Thyroid gland (tissue), 4 donors: ENCODE measurements around the gene LILRB5. TPM values are rescaled to one million over a fixed set of nuclear protein-coding genes. Genes with fewer than 3 reads are reported as not detected.
"Not testable (repeated sequence)": the region's sequence is repeated elsewhere in the genome, so short reads cannot be mapped to it uniquely, and the experiment has no call there.

Experiments used
- DNase-seq, 2 donors: peaks; one replicate each; pipeline ENCODE4 v3.0.0-alpha.2; 2019
- H3K27ac ChIP-seq, 3 donors: fragments of 200-600 bp; sonication (generic); 1 replicate in 2 of 3; 2 replicates in 1 of 3; pipeline ENCODE4 v1.5.1; 2016 to 2019; ENCODE audit warnings: mild to moderate bottlenecking in 1 of 3, moderate library complexity in 1 of 3
- H3K27me3 ChIP-seq: fragments of 200-600 bp; sonication (generic); one replicate; pipeline ENCODE4 v1.5.1; 2019
- H3K36me3 ChIP-seq, 2 donors: fragments of 200-600 bp; sonication (generic); one replicate each; pipeline ENCODE4 v1.5.1; 2016 to 2019
- H3K4me1 ChIP-seq, 2 donors: fragments of 200-600 bp; sonication (generic); one replicate each; pipeline ENCODE4 v1.5.1; 2017 to 2019
- H3K4me3 ChIP-seq, 3 donors: fragments of 200-600 bp; sonication (generic); replicated peaks in 1 of 3; 1 replicate in 2 of 3; 2 replicates in 1 of 3; pipeline ENCODE4 v1.5.1; 2016; ENCODE audit warnings: mild to moderate bottlenecking in 1 of 3
- H3K9me3 ChIP-seq: fragments of 200-600 bp; sonication (generic); one replicate; pipeline ENCODE4 v1.5.1; 2017
- POLR2A ChIP-seq, 2 donors: fragments of 450-650 bp; IDR thresholded peaks; one replicate each; pipeline ENCODE4 v1.6.1; 2017; ENCODE audit warnings: antibody characterized with exemption in 2 of 2, mild to moderate bottlenecking in 2 of 2, moderate library complexity in 1 of 2
- WGBS, 2 donors: methylation state at CpG; one replicate each; pipeline ENCODE4 v1.1.5; 2017; 5-methylcytosine and 5-hydroxymethylcytosine counted together
- intact Hi-C: fragments of 100-400 bp; cut with DNase I; formaldehyde crosslinking; loops from one replicate; pipeline ENCODE4 v1.15.1; 2023
- total RNA-seq, 4 donors: library from RNA; depleted of rRNA; stranded (reverse); fragments of >200 nt; gene quantifications; one replicate each; pipeline ENCODE4 v1.2.3, GENCODE V29; 2016
- TF ChIP-seq, protein P1 (sequence below), 6 experiments: fragments of 200-600 bp in 3 of 6; fragments of 450-650 bp in 3 of 6; sonication (generic) in 3 of 6; IDR thresholded peaks; one replicate each; pipeline ENCODE4 v1.5.1; 2016 to 2019; ENCODE audit warnings: antibody characterized with exemption in 6 of 6, mild to moderate bottlenecking in 2 of 6, inconsistent platforms in 1 of 6, moderate library complexity in 1 of 6

LILRB5 gene
- total RNA-seq, 4 donors from 2014 or later = 2.0 to 11.4 (median 5.9) TPM

DNA sequence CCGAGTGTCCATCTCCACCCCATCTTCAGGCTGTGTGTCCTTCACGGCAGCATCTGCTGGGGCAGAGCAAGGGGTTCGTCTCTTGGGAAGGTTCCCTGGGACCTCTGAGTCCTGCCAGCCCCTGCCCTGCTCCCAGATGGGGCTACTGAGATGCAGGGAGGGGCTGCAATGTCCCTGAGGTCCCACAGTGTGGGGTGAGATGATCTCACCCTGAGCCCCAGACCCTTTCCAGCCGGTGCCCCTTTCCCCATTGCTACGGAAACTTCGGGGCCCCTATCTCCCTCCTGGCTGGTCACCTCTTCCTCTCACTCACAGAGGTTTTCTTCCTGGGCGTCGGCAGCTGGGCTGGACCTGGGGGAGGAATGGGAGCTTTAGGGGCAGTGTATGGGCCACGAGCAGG lies 18.9 kb upstream of the LILRB5 start:
- WGBS, 2 donors = 57 to 79% methylated on average over 6 to 9 of the region's 9 CpGs
- TF ChIP-seq, protein P1, sequence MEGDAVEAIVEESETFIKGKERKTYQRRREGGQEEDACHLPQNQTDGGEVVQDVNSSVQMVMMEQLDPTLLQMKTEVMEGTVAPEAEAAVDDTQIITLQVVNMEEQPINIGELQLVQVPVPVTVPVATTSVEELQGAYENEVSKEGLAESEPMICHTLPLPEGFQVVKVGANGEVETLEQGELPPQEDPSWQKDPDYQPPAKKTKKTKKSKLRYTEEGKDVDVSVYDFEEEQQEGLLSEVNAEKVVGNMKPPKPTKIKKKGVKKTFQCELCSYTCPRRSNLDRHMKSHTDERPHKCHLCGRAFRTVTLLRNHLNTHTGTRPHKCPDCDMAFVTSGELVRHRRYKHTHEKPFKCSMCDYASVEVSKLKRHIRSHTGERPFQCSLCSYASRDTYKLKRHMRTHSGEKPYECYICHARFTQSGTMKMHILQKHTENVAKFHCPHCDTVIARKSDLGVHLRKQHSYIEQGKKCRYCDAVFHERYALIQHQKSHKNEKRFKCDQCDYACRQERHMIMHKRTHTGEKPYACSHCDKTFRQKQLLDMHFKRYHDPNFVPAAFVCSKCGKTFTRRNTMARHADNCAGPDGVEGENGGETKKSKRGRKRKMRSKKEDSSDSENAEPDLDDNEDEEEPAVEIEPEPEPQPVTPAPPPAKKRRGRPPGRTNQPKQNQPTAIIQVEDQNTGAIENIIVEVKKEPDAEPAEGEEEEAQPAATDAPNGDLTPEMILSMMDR (IDR thresholded peaks at IDR 0.05) = no peak
- TF ChIP-seq POLR2A (IDR thresholded peaks at IDR 0.05) = no peak
- no peaks in the 10 kb centered on the region for H3K4me1 ChIP-seq
- H3K27me3 ChIP-seq = no peaks in the 10 kb centered on the region
- DNase-seq = no peak
- no peak overlapping the region for H3K4me3 ChIP-seq
- H3K27ac ChIP-seq = no peak overlapping the region
- intact Hi-C loops = no loop called here
- H3K9me3 ChIP-seq = no peaks in the 10 kb centered on the region
- no peaks in the 10 kb centered on the region for H3K36me3 ChIP-seq

DNA sequence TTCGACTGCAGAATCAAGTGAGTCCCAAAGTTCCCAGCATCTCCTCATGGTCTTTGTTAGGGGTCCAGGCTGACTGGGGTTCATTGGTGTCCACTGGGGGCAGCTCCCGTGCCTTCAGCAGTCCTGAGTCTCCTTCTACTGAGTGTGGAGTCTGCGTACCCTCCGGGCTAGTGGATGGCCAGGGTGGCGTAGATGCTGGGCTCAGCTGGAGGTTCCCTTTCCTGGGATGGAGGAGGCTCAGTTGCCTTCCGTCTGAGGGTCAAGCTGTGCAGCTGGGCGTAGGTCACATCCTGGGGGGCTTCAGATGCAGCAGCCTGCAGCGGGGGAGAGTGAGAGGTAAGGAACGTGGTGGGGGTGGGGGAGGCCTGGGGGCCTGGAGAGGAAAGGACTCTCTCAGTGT lies 17.4 kb upstream of the LILRB5 start:
- H3K36me3 ChIP-seq, H3K4me1 ChIP-seq, H3K27me3 ChIP-seq, intact Hi-C loops, H3K4me3 ChIP-seq, H3K27ac ChIP-seq, DNase-seq, H3K9me3 ChIP-seq: not testable (repeated sequence)
- WGBS, 2 donors = 52 to 76% methylated on average over 1 to 8 of the region's 9 CpGs

DNA sequence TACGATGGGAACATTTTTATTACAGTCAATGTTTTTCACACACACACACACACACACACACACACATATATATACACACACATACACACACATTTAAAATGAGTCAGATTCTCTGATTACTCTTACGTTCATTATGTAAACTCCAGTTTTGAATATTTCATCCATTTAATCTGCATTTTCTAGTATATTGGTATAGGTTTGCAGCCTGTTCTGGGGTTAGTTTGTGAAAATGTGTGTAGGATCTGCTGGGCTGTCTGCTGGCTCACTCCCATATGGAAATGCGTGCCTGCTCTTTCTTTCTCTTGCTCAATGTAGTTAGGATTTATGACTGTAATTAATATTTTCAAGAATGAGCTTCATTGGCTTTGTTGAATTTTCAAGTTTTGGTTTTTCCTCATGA lies 16.7 kb upstream of the LILRB5 start:
- intact Hi-C loops = no loop called here
- H3K27me3 ChIP-seq = no peaks in the 10 kb centered on the region
- H3K36me3 ChIP-seq = no peaks in the 10 kb centered on the region
- DNase-seq = no peak
- no peaks in the 10 kb centered on the region for H3K4me1 ChIP-seq
- WGBS, 2 donors = 73 to 79% methylated on average over 3 of the region's 3 CpGs
- H3K27ac ChIP-seq = no peak overlapping the region
- no peaks in the 10 kb centered on the region for H3K9me3 ChIP-seq
- no peak for TF ChIP-seq POLR2A (IDR thresholded peaks at IDR 0.05)
- TF ChIP-seq, protein P1 (IDR thresholded peaks at IDR 0.05) = no peak
- no peak overlapping the region for H3K4me3 ChIP-seq

DNA sequence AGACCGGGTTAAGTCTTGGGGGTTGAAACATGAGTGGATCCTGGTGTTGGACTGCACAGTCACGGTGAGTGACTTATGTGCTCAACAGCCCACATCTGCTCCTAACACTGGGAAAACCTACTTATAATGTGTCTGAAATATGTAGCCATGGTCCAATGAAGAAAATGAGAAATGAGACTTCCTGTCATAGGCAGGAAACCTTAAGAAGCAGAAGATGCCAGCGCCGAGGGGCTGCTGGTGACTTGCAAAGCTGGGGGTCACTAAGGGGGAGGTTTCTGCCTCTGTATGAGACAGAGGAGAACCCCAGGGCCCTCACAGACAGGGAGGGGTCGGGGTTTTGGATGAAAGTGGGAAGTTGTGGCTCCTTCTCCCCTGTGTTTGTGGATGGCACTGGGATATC lies 15.1 kb upstream of the LILRB5 start:
- H3K27ac ChIP-seq, H3K4me3 ChIP-seq, H3K36me3 ChIP-seq, H3K27me3 ChIP-seq, intact Hi-C loops, H3K4me1 ChIP-seq, H3K9me3 ChIP-seq, DNase-seq: not testable (repeated sequence)
- WGBS, 2 donors = 59 to 64% methylated on average over 4 to 5 of the region's 5 CpGs

DNA sequence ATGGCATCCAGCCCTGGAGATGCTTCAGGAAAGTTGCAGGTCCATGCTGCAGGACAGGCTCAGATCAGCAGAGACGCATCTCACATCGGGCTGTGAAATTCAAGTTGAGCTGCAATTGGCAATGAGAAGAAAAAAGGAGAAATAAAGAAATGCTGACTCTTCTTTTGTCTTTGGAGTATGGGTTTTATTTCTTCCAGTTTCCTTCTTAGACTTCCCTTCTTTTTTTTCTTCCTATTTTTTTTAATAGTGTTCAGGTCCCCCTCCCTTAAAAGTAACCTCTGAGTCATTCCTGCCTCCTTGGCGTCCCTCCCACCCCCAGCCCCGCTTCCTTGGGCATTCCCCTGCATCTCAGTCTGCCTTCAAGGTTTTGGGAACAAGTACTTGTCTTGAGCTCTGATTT lies 14.5 kb upstream of the LILRB5 start:
- H3K4me3 ChIP-seq, intact Hi-C loops, DNase-seq, H3K36me3 ChIP-seq, H3K4me1 ChIP-seq, H3K27ac ChIP-seq, H3K9me3 ChIP-seq, H3K27me3 ChIP-seq: not testable (repeated sequence)
- WGBS, 2 donors = 71 to 75% methylated on average over 4 of the region's 4 CpGs

DNA sequence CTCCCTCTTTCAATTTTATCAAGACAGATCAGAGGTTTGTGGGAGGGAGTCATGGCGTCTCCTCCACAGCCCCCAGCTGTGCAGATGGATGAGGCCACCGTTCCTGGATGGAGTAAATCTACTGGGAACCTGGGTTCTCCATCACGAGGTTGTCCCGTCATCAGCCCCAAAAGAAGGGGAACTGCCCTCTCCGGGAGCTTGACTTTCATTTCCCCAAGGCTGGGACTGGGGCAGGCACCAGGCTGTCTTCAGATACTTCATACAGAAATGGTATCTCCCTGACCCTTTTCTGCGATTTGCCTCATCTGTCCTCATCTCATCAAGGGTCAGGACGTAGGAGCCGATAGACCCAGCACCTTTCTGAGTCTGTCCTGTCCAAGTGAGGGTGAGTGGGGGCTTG lies 14.0 kb upstream of the LILRB5 start:
- no peak for DNase-seq
- Histone ChIP-seq H3K9me3 (no peaks in the 10 kb centered on the region), H3K27me3 (no peaks in the 10 kb centered on the region), H3K27ac (no peak overlapping the region), H3K4me3 (no peak overlapping the region), H3K36me3 (no peaks in the 10 kb centered on the region), H3K4me1 (no peaks in the 10 kb centered on the region)
- no peak for TF ChIP-seq POLR2A (IDR thresholded peaks at IDR 0.05)
- TF ChIP-seq, protein P1 (IDR thresholded peaks at IDR 0.05) = no peak
- intact Hi-C loops = no loop called here
- WGBS, 2 donors = 64 to 78% methylated on average over 7 to 8 of the region's 8 CpGs

DNA sequence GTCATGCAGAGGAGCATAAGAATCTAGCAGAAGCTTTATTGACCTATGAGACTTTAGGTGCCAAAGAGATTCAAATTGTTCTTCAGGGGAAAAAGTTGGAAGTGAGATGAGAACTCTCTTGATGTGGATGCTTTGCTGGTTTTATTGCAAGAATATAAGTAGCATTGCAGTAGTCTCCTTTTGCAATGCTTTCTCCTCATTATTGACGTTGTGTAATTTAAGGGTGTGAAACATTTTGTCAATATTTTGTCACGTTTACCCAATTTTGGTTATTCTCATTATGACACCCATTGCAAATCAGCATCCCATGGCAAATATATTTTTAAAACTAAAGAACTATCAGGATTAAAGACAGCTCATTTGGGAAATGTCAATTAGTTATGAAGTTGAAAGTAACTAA lies 11.9 kb upstream of the LILRB5 start:
- H3K4me3 ChIP-seq = no peak overlapping the region
- H3K36me3 ChIP-seq = no peaks in the 10 kb centered on the region
- H3K27me3 ChIP-seq = no peaks in the 10 kb centered on the region
- no peak overlapping the region for H3K27ac ChIP-seq
- no peaks in the 10 kb centered on the region for H3K4me1 ChIP-seq
- 59 to 72% methylated on average over 2 of the region's 2 CpGs for WGBS, 2 donors
- no peak for TF ChIP-seq POLR2A (IDR thresholded peaks at IDR 0.05)
- TF ChIP-seq, protein P1 (IDR thresholded peaks at IDR 0.05) = no peak
- intact Hi-C loops = no loop called here
- no peak for DNase-seq
- no peaks in the 10 kb centered on the region for H3K9me3 ChIP-seq
